ENCODE data around the gene FCHSD1. TPM values are rescaled to one million over a fixed set of nuclear protein-coding genes. Genes with fewer than 3 reads are reported as not detected.

FCHSD1 gene
- total and polyA plus RNA-seq, 7 donors = 3.0 to 31.3 (median 17.9) TPM

- 1% methylated on average over 70 of the region's 70 CpGs for WGBS, 2 donors
- peak within 1 kb of the TSS; percentile 81 to 89 (median 84) for H3K27ac ChIP-seq
- peaks cover 0 to 24% (median 18%) of the 10 kb centered on the region in 4 donors for H3K4me1 ChIP-seq
- H3K36me3 ChIP-seq = peaks cover 12 to 36% (median 21%) of the 10 kb centered on the region in 4 donors
- no peaks in the 10 kb centered on the region for H3K9me3 ChIP-seq
- H3K4me3 ChIP-seq = peak within 1 kb of the TSS; percentile 69 to 92 (median 79)
- DNase-seq = peak; percentile 98
- intact Hi-C loops (cut with DNase I) = loop anchor here (1.0 kb wide), 2 partner anchors 17 to 27 kb away; partner anchors contain the start of genes HDAC3 and RELL2
- H3K27me3 ChIP-seq = no peaks in the 10 kb centered on the region
- TF ChIP-seq POLR2A (IDR thresholded peaks at IDR 0.05) (peak in 1 of 2 donors; percentile 31), EP300 (IDR thresholded peaks at IDR 0.05) (no peak), CTCF (IDR thresholded peaks at IDR 0.05) (peak; percentile 94 to 98 (median 95)), POLR2AphosphoS5 (IDR thresholded peaks at IDR 0.05) (peak; percentile 41 to 84 (median 74))
Measured at GRCh38 chr5:141618804-141619554, 32.2 kb downstream of the FCHSD1 start, which contains the start of gene DIAPH1. DIAPH1 (minus strand) TSS chr5:141619000; CDS start chr5:141618914, 86 bp downstream.

GRCh38 chr5:141618030-141618803 is 33.0 kb downstream of the FCHSD1 start:
- H3K4me3 ChIP-seq = peak overlapping the region; percentile 69 to 92 (median 79)
- 1% methylated on average over 36 of the region's 36 CpGs for WGBS, 2 donors

DNA sequence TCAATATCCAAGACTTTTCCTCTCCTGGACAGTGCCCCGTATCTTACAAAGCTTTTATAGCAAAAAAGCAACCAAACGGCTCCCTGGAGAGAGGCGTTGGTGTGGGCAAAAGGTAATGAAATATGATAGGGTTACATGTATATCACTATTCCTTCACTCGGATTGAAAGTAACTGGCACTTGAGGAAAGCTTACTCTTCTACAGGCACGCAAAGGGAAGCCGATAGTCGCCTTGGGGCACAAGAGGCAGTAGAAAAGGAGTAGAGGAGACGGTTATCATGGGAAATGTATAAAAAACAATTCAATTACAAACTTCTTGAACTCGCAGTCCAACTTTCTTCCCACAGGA is 33.6 kb downstream of the FCHSD1 start:
- 2 to 5% methylated on average over 9 of the region's 9 CpGs for WGBS, 2 donors
- no peak for DNase-seq
- peak overlapping the region in 3 of 4 donors; percentile 76 to 92 (median 82) for H3K4me3 ChIP-seq
- H3K36me3 ChIP-seq = peaks cover 12 to 23% (median 13%) of the 10 kb centered on the region in 4 donors
- no peak for TF ChIP-seq EP300 (IDR thresholded peaks at IDR 0.05)
- TF ChIP-seq POLR2A (IDR thresholded peaks at IDR 0.05) = no peak
- TF ChIP-seq CTCF (IDR thresholded peaks at IDR 0.05) = no peak
- no peak for TF ChIP-seq POLR2AphosphoS5 (IDR thresholded peaks at IDR 0.05)
- peak overlapping the region; percentile 81 to 89 (median 84) for H3K27ac ChIP-seq
- H3K27me3 ChIP-seq = no peaks in the 10 kb centered on the region
- intact Hi-C loops (cut with DNase I) = no loop called here
- no peaks in the 10 kb centered on the region for H3K9me3 ChIP-seq
- peaks cover 0 to 24% (median 18%) of the 10 kb centered on the region in 4 donors for H3K4me1 ChIP-seq

More at GRCh38 chr5:141618030-141618803, 33.0 kb downstream of the FCHSD1 start:
- H3K27me3 ChIP-seq = no peaks in the 10 kb centered on the region
- no peak for TF ChIP-seq EP300 (IDR thresholded peaks at IDR 0.05)
- no peak for TF ChIP-seq POLR2AphosphoS5 (IDR thresholded peaks at IDR 0.05)
- no peak for TF ChIP-seq CTCF (IDR thresholded peaks at IDR 0.05)
- TF ChIP-seq POLR2A (IDR thresholded peaks at IDR 0.05) = no peak
- H3K36me3 ChIP-seq = peaks cover 12 to 28% (median 16%) of the 10 kb centered on the region in 4 donors
- no peak for DNase-seq
- intact Hi-C loops (cut with DNase I) = no loop called here
- H3K9me3 ChIP-seq = no peaks in the 10 kb centered on the region
- H3K4me1 ChIP-seq = peaks cover 0 to 24% (median 18%) of the 10 kb centered on the region in 4 donors
- peak overlapping the region; percentile 81 to 89 (median 84) for H3K27ac ChIP-seq

- Histone ChIP-seq H3K36me3 (peaks cover 7 to 17% (median 12%) of the 10 kb centered on the region in 4 donors), H3K4me1 (peaks cover 0 to 24% (median 18%) of the 10 kb centered on the region in 4 donors), H3K27ac (peak overlapping the region; percentile 81 to 89 (median 84)), H3K27me3 (no peaks in the 10 kb centered on the region), H3K4me3 (no peak overlapping the region), H3K9me3 (no peaks in the 10 kb centered on the region)
- WGBS, 2 donors = 30 to 54% methylated on average over 2 of the region's 2 CpGs
- no peak for DNase-seq
- intact Hi-C loops (cut with DNase I) = no loop called here
- TF ChIP-seq POLR2AphosphoS5 (IDR thresholded peaks at IDR 0.05) = no peak
- TF ChIP-seq CTCF (IDR thresholded peaks at IDR 0.05) = no peak
- no peak for TF ChIP-seq POLR2A (IDR thresholded peaks at IDR 0.05)
- TF ChIP-seq EP300 (IDR thresholded peaks at IDR 0.05) = no peak
Measured at GRCh38 chr5:141617128-141617527, 34.1 kb downstream of the FCHSD1 start.
